AG09319 (cell line): ENCODE results near the gene BAZ2B.

ENCODE experiments used
- DNase-seq: peaks from one replicate; pipeline ENCODE4 v3.0.0-alpha.2; 2010; ENCODE audit warnings: low read depth; ENCODE audit errors: extremely low read depth
- TF ChIP-seq, protein P1 (sequence below): IDR thresholded peaks from 2 replicates; pipeline ENCODE4 v1.5.1; 2011; ENCODE audit warnings: low read depth, mild to moderate bottlenecking, inconsistent platforms, low read length, moderate library complexity

BAZ2B gene

GRCh38 chr2:159615367-159616285, 722 bp downstream of the BAZ2B start:
- TF ChIP-seq, protein P1, sequence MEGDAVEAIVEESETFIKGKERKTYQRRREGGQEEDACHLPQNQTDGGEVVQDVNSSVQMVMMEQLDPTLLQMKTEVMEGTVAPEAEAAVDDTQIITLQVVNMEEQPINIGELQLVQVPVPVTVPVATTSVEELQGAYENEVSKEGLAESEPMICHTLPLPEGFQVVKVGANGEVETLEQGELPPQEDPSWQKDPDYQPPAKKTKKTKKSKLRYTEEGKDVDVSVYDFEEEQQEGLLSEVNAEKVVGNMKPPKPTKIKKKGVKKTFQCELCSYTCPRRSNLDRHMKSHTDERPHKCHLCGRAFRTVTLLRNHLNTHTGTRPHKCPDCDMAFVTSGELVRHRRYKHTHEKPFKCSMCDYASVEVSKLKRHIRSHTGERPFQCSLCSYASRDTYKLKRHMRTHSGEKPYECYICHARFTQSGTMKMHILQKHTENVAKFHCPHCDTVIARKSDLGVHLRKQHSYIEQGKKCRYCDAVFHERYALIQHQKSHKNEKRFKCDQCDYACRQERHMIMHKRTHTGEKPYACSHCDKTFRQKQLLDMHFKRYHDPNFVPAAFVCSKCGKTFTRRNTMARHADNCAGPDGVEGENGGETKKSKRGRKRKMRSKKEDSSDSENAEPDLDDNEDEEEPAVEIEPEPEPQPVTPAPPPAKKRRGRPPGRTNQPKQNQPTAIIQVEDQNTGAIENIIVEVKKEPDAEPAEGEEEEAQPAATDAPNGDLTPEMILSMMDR: no peak
- DNase-seq: peak; percentile 86

- TF ChIP-seq, protein P1: no peak
- peak; percentile 50 for DNase-seq
Measured at GRCh38 chr2:159614534-159615366, 1.6 kb downstream of the BAZ2B start.

DNA sequence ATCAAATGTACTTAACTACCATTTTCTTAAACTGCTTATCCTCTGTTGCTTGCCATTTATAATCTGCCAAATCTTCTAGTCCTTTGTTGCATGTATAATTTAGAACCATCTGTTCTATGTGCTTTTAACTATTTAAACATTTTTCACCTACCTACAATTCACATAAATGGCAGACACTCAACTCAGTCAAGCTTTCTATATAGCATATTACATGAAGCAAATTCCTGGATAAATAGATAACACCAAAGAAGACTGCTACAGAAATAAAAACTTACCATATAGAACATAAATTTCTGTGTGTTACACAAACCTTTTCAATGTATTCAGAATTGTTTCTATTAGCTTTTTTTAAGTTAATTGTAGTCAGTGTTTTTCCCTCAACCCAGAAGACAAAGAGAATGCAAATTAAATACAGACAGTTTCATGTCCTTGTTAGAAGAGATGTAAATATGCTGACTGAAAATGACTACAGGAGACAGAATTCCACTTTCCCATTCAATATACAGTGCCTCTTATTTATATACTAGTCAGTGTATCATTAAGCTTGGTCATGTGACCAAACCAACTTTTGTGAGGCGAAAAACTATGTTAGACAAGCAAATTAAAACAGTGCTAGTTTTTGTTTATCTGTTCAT, 2.6 kb downstream of the BAZ2B start:
- no peak for DNase-seq
- TF ChIP-seq, protein P1: no peak

DNA sequence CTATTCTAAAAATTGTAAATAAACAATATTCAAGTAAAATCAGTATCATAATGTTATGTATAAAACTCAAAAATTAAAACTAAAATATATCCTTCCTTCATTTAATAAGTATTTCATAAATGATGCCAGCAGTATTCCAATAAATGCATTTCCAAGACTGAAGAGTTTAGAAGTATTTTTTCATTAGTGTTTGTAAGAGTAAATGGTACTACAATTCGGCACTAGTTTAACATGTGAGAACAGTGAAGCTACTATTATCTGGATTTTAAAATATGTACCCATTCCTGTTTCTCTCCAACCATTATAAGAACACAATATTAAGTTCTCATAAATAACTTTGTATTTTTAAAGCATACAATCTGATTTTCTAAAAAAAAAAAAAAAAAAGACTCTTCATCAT, 3.3 kb downstream of the BAZ2B start:
- TF ChIP-seq, protein P1: no peak
- DNase-seq: no peak

DNA sequence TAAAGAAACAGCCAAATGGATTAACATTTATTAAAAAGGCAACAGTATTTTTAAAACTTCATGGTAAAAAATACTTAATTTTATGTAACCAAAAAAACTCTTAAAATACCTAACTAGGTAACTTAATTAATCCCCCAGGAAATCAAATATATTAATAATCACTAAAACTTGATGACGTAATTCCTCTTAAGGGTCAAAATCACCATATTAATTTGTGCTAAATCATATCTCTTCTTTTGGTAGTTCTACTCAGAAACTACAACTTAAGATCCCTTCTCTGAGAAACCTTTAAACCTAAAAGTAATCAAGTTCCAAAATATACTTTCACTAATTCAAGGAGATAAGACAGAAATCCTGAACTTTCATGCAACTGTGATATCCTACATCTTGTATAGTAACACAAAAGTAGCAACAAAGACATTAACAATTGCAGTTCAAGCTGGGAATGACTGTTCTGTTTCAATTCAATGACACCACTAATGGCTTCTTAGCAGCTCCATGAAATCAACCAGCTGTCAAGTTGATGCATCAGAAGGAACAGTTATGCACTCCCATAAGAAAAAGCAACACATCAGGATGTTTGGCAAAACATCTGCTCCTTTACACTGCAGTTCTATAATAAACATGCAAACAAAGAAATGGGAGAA, 4.0 kb downstream of the BAZ2B start:
- TF ChIP-seq, protein P1: no peak
- no peak for DNase-seq

GRCh38 chr2:159609811-159610549, 6.4 kb downstream of the BAZ2B start:
- TF ChIP-seq, protein P1: no peak

More at GRCh38 chr2:159609811-159610549, 6.4 kb downstream of the BAZ2B start:
- DNase-seq: no peak
